ENCODE results near the gene SLC35F5. TPM values are rescaled to one million over a fixed set of nuclear protein-coding genes. Genes with fewer than 3 reads are reported as not detected.
A peak's percentile ranks its signal among the peaks of the same experiment; 100 is the strongest.

Gene SLC35F5
- polyA plus RNA-seq, 1 experiment: 52.4 TPM

DNA sequence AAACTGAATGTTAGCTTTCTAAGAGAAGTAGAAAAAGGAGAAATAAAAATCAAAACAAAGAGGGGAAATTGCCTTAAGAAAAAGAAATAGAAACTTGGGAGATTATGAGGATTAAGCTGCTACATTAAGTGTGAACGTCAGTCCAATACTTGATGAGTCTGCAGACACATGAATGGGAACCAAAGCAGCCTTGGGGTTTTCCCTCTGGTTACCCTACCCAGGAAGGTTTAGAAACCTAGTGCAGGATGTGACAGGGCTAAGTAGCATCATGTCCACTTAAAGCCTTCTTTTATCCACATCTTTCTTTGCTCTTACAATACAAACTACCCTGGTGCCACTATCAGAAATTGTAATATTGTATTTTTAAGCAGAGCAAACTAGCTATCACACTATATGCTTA lies 22.3 kb downstream of the SLC35F5 start:
- no peaks in the 10 kb centered on the region for H3K27me3 ChIP-seq (ENCODE audit: control insufficient read depth, insufficient read depth, low read length)
- H3K36me3 ChIP-seq (ENCODE audit: control insufficient read depth, insufficient read depth, low read length): peaks cover 1% of the 10 kb centered on the region
- POLR2A ChIA-PET: no interaction called here
- TF ChIP-seq, protein P1, sequence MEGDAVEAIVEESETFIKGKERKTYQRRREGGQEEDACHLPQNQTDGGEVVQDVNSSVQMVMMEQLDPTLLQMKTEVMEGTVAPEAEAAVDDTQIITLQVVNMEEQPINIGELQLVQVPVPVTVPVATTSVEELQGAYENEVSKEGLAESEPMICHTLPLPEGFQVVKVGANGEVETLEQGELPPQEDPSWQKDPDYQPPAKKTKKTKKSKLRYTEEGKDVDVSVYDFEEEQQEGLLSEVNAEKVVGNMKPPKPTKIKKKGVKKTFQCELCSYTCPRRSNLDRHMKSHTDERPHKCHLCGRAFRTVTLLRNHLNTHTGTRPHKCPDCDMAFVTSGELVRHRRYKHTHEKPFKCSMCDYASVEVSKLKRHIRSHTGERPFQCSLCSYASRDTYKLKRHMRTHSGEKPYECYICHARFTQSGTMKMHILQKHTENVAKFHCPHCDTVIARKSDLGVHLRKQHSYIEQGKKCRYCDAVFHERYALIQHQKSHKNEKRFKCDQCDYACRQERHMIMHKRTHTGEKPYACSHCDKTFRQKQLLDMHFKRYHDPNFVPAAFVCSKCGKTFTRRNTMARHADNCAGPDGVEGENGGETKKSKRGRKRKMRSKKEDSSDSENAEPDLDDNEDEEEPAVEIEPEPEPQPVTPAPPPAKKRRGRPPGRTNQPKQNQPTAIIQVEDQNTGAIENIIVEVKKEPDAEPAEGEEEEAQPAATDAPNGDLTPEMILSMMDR (IDR thresholded peaks at IDR 0.05; ENCODE audit: insufficient read depth, low read depth, low read length): no peak
- H3K4me3 ChIP-seq (ENCODE audit: low read depth, low read length): no peak overlapping the region
- DNase-seq (ENCODE audit: low read depth): no peak
- CTCF ChIA-PET: no interaction called here

DNA sequence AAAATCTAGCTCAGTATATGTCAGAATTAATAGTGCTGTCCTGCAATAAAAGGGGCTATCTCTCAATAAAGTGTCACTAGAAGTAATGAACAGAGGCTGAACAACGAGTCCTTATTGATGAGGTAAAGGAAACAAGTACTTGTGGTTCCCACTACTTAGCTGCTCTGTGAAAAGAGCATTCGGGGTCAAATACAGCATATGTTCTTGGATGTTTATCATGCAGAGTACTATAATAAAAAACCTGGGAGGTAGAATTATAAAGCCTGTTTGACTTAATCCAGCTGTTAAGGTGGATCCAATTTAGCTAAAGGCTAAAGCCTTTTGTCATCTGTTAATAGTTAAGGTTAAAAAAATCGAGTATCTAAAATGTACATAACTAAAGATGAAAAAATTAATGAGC lies 32.4 kb downstream of the SLC35F5 start:
- H3K27me3 ChIP-seq (ENCODE audit: control insufficient read depth, insufficient read depth, low read length): no peaks in the 10 kb centered on the region
- no peak overlapping the region for H3K4me3 ChIP-seq (ENCODE audit: low read depth, low read length)
- DNase-seq (ENCODE audit: low read depth): no peak
- ChIA-PET POLR2A (no interaction called here), CTCF (no interaction called here)
- H3K36me3 ChIP-seq (ENCODE audit: control insufficient read depth, insufficient read depth, low read length): peaks cover 11% of the 10 kb centered on the region
- TF ChIP-seq, protein P1 (IDR thresholded peaks at IDR 0.05; ENCODE audit: insufficient read depth, low read depth, low read length): no peak

DNA sequence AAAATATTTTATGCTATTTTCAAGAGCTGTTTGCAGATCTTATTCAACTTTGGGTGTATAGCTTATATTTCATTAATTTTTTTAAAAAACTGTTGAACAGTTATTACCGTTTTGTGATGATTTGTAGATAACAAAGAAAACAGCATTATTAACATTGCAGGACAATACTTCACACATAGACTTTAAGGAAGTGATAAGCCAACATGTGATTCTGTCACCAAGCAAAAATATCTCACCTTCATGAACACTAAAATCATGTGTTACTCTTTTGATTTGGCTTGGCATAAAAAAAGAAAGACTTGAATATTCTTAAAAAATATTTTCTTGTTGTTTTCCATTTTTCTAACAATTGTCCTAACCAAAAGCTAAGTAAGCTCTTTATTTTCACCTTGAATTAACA lies 33.0 kb downstream of the SLC35F5 start:
- no peak overlapping the region for H3K4me3 ChIP-seq (ENCODE audit: low read depth, low read length)
- ChIA-PET POLR2A (no interaction called here), CTCF (no interaction called here)
- H3K27me3 ChIP-seq (ENCODE audit: control insufficient read depth, insufficient read depth, low read length): no peaks in the 10 kb centered on the region
- TF ChIP-seq, protein P1 (IDR thresholded peaks at IDR 0.05; ENCODE audit: insufficient read depth, low read depth, low read length): no peak
- H3K36me3 ChIP-seq (ENCODE audit: control insufficient read depth, insufficient read depth, low read length): peaks cover 12% of the 10 kb centered on the region
- no peak for DNase-seq (ENCODE audit: low read depth)

DNA sequence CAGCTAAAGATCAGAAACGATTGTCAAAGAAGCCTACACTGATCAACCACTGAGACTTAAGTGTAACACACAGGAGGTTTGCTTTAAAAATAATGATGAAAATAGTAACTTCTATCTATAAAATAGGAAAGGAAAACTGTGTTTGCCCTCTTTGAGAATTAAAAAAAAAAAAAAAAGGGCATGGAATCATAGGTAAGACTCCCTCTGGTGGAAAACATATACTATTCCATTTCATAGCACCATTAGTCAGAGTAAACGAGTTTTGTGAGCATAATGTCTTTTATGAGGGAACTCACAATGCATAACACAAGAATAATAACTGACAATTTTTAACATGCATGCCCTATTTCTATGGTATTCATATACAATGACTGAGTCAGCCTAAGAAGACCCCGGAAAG lies 36.3 kb downstream of the SLC35F5 start:
- Histone ChIP-seq H3K36me3 (ENCODE audit: control insufficient read depth, insufficient read depth, low read length) (peaks cover 8% of the 10 kb centered on the region), H3K4me3 (ENCODE audit: low read depth, low read length) (no peak overlapping the region), H3K27me3 (ENCODE audit: control insufficient read depth, insufficient read depth, low read length) (no peaks in the 10 kb centered on the region)
- ChIA-PET POLR2A (no interaction called here), CTCF (interaction anchor here (0.7 kb wide), 1 partner anchor 45 kb away, joined by 3 read pairs; no protein-coding TSS in a partner anchor)
- TF ChIP-seq, protein P1 (IDR thresholded peaks at IDR 0.05; ENCODE audit: insufficient read depth, low read depth, low read length): peak; percentile 43; the same call in 1 of the 2 replicates
- DNase-seq (ENCODE audit: low read depth): no peak

DNA sequence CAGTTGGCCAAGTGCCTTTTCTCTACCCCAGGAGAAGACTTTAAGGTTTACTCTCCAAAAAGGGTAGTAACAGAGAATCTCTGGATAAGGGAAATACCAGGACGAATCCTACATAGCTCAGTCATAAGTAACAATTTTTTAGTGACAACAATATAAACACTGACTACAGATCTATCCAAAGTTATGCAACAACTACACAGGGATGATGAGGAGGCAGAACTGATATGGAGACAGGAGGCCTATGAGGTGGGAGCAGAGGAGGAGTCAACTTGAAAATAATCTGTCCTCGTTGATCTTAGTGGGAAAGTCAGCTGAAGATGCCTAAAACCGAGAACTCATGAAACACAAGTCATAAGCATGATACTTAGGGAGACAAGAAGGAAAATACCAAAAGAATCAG lies 40.2 kb downstream of the SLC35F5 start:
- Histone ChIP-seq H3K36me3 (ENCODE audit: control insufficient read depth, insufficient read depth, low read length) (peaks cover 3% of the 10 kb centered on the region), H3K4me3 (ENCODE audit: low read depth, low read length) (no peak overlapping the region), H3K27me3 (ENCODE audit: control insufficient read depth, insufficient read depth, low read length) (no peaks in the 10 kb centered on the region)
- no peak for DNase-seq (ENCODE audit: low read depth)
- CTCF ChIA-PET: no interaction called here
- POLR2A ChIA-PET: no interaction called here
- TF ChIP-seq, protein P1 (IDR thresholded peaks at IDR 0.05; ENCODE audit: insufficient read depth, low read depth, low read length): no peak

Data from BJ (cell line).